H9 (cell line): Measurements from ENCODE around the gene ZNF770. TPM values are rescaled to one million over a fixed set of nuclear protein-coding genes. Genes with fewer than 3 reads are reported as not detected.

Source experiments
- DNase-seq: peaks from one replicate; pipeline ENCODE4 v3.0.0-alpha.2; 2017
- H2AFZ ChIP-seq: one replicate; pipeline ENCODE4 v1.6.1; 2013; ENCODE audit warnings: mild to moderate bottlenecking, low read length, control low read depth, moderate library complexity
- H2AK5ac ChIP-seq: 2 replicates; pipeline ENCODE4 v1.6.1; 2013; ENCODE audit warnings: low read length, control low read depth, mixed read lengths; ENCODE audit not compliant: insufficient read length
- H2BK120ac ChIP-seq: one replicate; pipeline ENCODE4 v1.6.1; 2013; ENCODE audit warnings: low read depth, mild to moderate bottlenecking, low read length, control low read depth, inconsistent platforms; ENCODE audit not compliant: poor library complexity, severe bottlenecking
- H2BK12ac ChIP-seq: 2 replicates; pipeline ENCODE4 v1.6.1; 2013; ENCODE audit warnings: low read length, control low read depth, mixed read lengths, low read depth; ENCODE audit not compliant: insufficient read length
- H2BK15ac ChIP-seq: 2 replicates; pipeline ENCODE4 v1.6.1; 2013; ENCODE audit warnings: low read depth, low read length, control low read depth
- H2BK20ac ChIP-seq: one replicate; pipeline ENCODE4 v1.6.1; 2013; ENCODE audit warnings: low read depth, mild to moderate bottlenecking, low read length, control low read depth, inconsistent platforms; ENCODE audit not compliant: poor library complexity, severe bottlenecking
- H2BK5ac ChIP-seq: 2 replicates; pipeline ENCODE4 v1.6.1; 2013; ENCODE audit warnings: low read length, control low read depth, mixed read lengths; ENCODE audit not compliant: insufficient read length
- H3K14ac ChIP-seq: 2 replicates; pipeline ENCODE4 v1.6.1; 2013; ENCODE audit warnings: low read length, control low read depth; ENCODE audit not compliant: insufficient read depth
- H3K18ac ChIP-seq: 2 replicates; pipeline ENCODE4 v1.6.1; 2013; ENCODE audit warnings: low read depth, mild to moderate bottlenecking, mixed read lengths, low read length, control low read depth; ENCODE audit not compliant: insufficient read length
- H3K23ac ChIP-seq: 2 replicates; pipeline ENCODE4 v1.6.1; 2013; ENCODE audit warnings: low read length, control low read depth, mixed read lengths, low read depth; ENCODE audit not compliant: insufficient read length
- H3K23me2 ChIP-seq: 2 replicates; pipeline ENCODE4 v1.6.1; 2013; ENCODE audit warnings: low read depth, mild to moderate bottlenecking, mixed read lengths, low read length, control low read depth; ENCODE audit not compliant: insufficient read length, poor library complexity, severe bottlenecking
- H3K27ac ChIP-seq: 2 replicates; pipeline ENCODE4 v1.5.1; 2013; ENCODE audit warnings: low read length, control low read depth, mixed read lengths, low read depth; ENCODE audit not compliant: insufficient read length
- H3K27me3 ChIP-seq: 2 replicates; pipeline ENCODE4 v1.6.1; 2013; ENCODE audit warnings: low read length, control low read depth, inconsistent platforms; ENCODE audit not compliant: insufficient read depth
- H3K4ac ChIP-seq: 2 replicates; pipeline ENCODE4 v1.6.1; 2013; ENCODE audit warnings: low read depth, mild to moderate bottlenecking, control low read depth, inconsistent platforms, low read length, moderate library complexity
- H3K4me1 ChIP-seq: 2 replicates; pipeline ENCODE4 v1.6.1; 2013; ENCODE audit warnings: low read length, control low read depth, inconsistent platforms; ENCODE audit not compliant: insufficient read depth
- H3K4me2 ChIP-seq: 2 replicates; pipeline ENCODE4 v1.6.1; 2013; ENCODE audit warnings: low read length, control low read depth, mixed read lengths; ENCODE audit not compliant: insufficient read length, insufficient read depth
- H3K56ac ChIP-seq: 2 replicates; pipeline ENCODE4 v1.6.1; 2013; ENCODE audit warnings: low read depth, mild to moderate bottlenecking, mixed read lengths, low read length, control low read depth; ENCODE audit not compliant: insufficient read length
- H3K79me1 ChIP-seq: 2 replicates; pipeline ENCODE4 v1.6.1; 2013; ENCODE audit warnings: low read depth, mild to moderate bottlenecking, moderate library complexity, low read length, control low read depth, inconsistent platforms; ENCODE audit not compliant: insufficient read depth, poor library complexity, severe bottlenecking
- H3K79me2 ChIP-seq: 2 replicates; pipeline ENCODE4 v1.6.1; 2013; ENCODE audit warnings: low read length, control low read depth, inconsistent platforms; ENCODE audit not compliant: insufficient read depth
- H3K9ac ChIP-seq: 2 replicates; pipeline ENCODE4 v1.6.1; 2013; ENCODE audit warnings: low read length, control low read depth, mixed read lengths; ENCODE audit not compliant: insufficient read length; ENCODE audit errors: extremely low read depth
- H3K9me3 ChIP-seq: one replicate; pipeline ENCODE4 v1.6.1; 2013; ENCODE audit warnings: low read depth, low read length, inconsistent platforms; ENCODE audit not compliant: control insufficient read depth
- H3T11ph ChIP-seq: one replicate; pipeline ENCODE4 v1.6.1; 2013; ENCODE audit warnings: mild to moderate bottlenecking, low read length, control low read depth, inconsistent platforms
- H4K20me1 ChIP-seq: one replicate; pipeline ENCODE4 v1.6.1; 2013; ENCODE audit not compliant: control insufficient read depth, insufficient read length, insufficient read depth
- H4K5ac ChIP-seq: 2 replicates; pipeline ENCODE4 v1.6.1; 2013; ENCODE audit warnings: low read depth, mild to moderate bottlenecking, mixed read lengths, low read length, control low read depth; ENCODE audit not compliant: insufficient read length
- H4K8ac ChIP-seq: replicated peaks from 2 replicates; pipeline ENCODE4 v1.6.1; 2013; ENCODE audit warnings: low read length, control low read depth, mixed read lengths, low read depth; ENCODE audit not compliant: insufficient read length
- H4K91ac ChIP-seq: 2 replicates; pipeline ENCODE4 v1.6.1; 2013; ENCODE audit warnings: low read depth, mild to moderate bottlenecking, moderate library complexity, mixed read lengths, low read length, control low read depth; ENCODE audit not compliant: insufficient read length
- H3K27ac Mint-ChIP-seq, 3 experiments: 2 replicates in 2 of 3; 3 replicates in 1 of 3; pipeline ENCODE4 v1.8.0; 2020 to 2021; ENCODE audit warnings: mixed read lengths in 3 of 3, mild to moderate bottlenecking in 1 of 3, moderate library complexity in 1 of 3
- H3K27me3 Mint-ChIP-seq: 2 replicates; pipeline ENCODE4 v1.8.0; 2021; ENCODE audit warnings: low read depth, mild to moderate bottlenecking, moderate library complexity, mixed read lengths
- H3K36me3 Mint-ChIP-seq, 3 experiments: 2 replicates in 2 of 3; 3 replicates in 1 of 3; pipeline ENCODE4 v1.8.0; 2020 to 2021; ENCODE audit warnings: low read depth in 3 of 3, mixed read lengths in 3 of 3; ENCODE audit not compliant: insufficient read depth in 1 of 3
- H3K4me1 Mint-ChIP-seq, 2 experiments: 2 replicates each; pipeline ENCODE4 v1.8.0; 2020; ENCODE audit warnings: mixed read lengths in 2 of 2
- H3K4me3 Mint-ChIP-seq, 2 experiments: 2 replicates in 1 of 2; 3 replicates in 1 of 2; pipeline ENCODE4 v1.8.0; 2020 to 2021; ENCODE audit warnings: mild to moderate bottlenecking in 2 of 2, mixed read lengths in 2 of 2, moderate library complexity in 1 of 2
- H3K9me3 Mint-ChIP-seq, 2 experiments: 2 replicates in 1 of 2; 3 replicates in 1 of 2; pipeline ENCODE4 v1.8.0; 2020; ENCODE audit warnings: mild to moderate bottlenecking in 2 of 2, mixed read lengths in 2 of 2, moderate library complexity in 1 of 2
- WGBS: extraction: QIAGEN DNeasy Blood & Tissue Kit; methylation state at CpG from one replicate; pipeline ENCODE4 v1.1.7; 2013; ENCODE audit warnings: missing lambda C conversion rate, low lambda C conversion rate, mixed read lengths; ENCODE audit not compliant: insufficient read length; ENCODE audit errors: extremely low coverage; 5-methylcytosine and 5-hydroxymethylcytosine counted together
- total RNA-seq: library from RNA; stranded (reverse); gene quantifications from 2 replicates; pipeline ENCODE4 v1.2.1, GENCODE V29; 2021
- TF ChIP-seq, protein P1 (sequence below): fragments of 200-600 bp; sonication (generic); conservative IDR thresholded peaks from 3 replicates; pipeline ENCODE4 v1.8.0; 2021; ENCODE audit warnings: antibody characterized with exemption, mild to moderate bottlenecking

The ZNF770 gene
- total RNA-seq, 1 experiment from 2014 or later, result 111 TPM

DNA sequence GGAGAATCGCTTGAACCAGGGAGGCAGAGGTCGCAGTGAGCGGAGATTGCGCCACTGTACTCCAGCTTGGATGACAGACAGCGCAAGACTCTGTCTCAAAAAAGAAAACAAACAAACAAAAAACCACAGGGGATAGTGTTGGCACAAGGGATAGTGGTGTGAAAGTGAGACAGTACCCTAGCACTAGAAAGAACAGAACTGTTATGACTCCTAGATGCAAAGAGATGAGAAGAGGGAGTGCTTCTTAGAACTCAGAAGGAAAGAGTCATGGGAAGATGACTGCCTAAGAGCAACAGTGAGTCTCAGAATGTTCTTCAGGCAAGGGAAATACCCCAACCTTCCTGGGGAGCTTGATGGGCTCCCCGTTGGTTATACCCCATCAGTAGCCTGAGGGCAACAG is 17.8 kb upstream of the ZNF770 start:
- TF ChIP-seq, protein P1, sequence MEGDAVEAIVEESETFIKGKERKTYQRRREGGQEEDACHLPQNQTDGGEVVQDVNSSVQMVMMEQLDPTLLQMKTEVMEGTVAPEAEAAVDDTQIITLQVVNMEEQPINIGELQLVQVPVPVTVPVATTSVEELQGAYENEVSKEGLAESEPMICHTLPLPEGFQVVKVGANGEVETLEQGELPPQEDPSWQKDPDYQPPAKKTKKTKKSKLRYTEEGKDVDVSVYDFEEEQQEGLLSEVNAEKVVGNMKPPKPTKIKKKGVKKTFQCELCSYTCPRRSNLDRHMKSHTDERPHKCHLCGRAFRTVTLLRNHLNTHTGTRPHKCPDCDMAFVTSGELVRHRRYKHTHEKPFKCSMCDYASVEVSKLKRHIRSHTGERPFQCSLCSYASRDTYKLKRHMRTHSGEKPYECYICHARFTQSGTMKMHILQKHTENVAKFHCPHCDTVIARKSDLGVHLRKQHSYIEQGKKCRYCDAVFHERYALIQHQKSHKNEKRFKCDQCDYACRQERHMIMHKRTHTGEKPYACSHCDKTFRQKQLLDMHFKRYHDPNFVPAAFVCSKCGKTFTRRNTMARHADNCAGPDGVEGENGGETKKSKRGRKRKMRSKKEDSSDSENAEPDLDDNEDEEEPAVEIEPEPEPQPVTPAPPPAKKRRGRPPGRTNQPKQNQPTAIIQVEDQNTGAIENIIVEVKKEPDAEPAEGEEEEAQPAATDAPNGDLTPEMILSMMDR, result no peak
- no peak overlapping the region for H2AK5ac ChIP-seq
- H3K14ac ChIP-seq, result no peak overlapping the region
- Mint-ChIP-seq H3K9me3 (peaks cover 0 to 2% of the 10 kb centered on the region in 2 experiments; a peak in 1 of 5 replicates), H3K36me3 (no peaks in the 10 kb centered on the region; a peak in 2 of 7 replicates), H3K27me3 (no peaks in the 10 kb centered on the region), H3K27ac (no peak overlapping the region), H3K4me3 (no peak overlapping the region), H3K4me1 (peaks cover 3 to 9% of the 10 kb centered on the region in 2 experiments; a peak in 2 of 4 replicates)
- no peaks in the 10 kb centered on the region for H3K9me3 ChIP-seq
- H3K23ac ChIP-seq, result no peak overlapping the region
- no peaks in the 10 kb centered on the region for H3K4me1 ChIP-seq
- no peak overlapping the region for H2BK120ac ChIP-seq
- H2AFZ ChIP-seq, result no peak overlapping the region
- no peaks in the 10 kb centered on the region for H4K20me1 ChIP-seq
- no peak overlapping the region for H3K27ac ChIP-seq
- no peak overlapping the region for H3K18ac ChIP-seq
- H3K23me2 ChIP-seq, result no peaks in the 10 kb centered on the region
- no peak overlapping the region for H2BK5ac ChIP-seq
- H3K9ac ChIP-seq, result no peak overlapping the region
- no peaks in the 10 kb centered on the region for H3K79me1 ChIP-seq
- H3K56ac ChIP-seq, result no peak overlapping the region
- no peak overlapping the region for H3K4ac ChIP-seq
- WGBS, result no CpG with 5 or more reads among the region's 6 CpGs
- no peak overlapping the region for H4K91ac ChIP-seq
- H2BK12ac ChIP-seq, result no peak overlapping the region
- H3K27me3 ChIP-seq, result no peaks in the 10 kb centered on the region
- H3T11ph ChIP-seq, result no peak overlapping the region
- DNase-seq, result no peak
- H3K79me2 ChIP-seq, result no peaks in the 10 kb centered on the region
- no peak overlapping the region for H4K5ac ChIP-seq
- H4K8ac ChIP-seq, result no peak overlapping the region
- H2BK20ac ChIP-seq, result no peak overlapping the region
- no peak overlapping the region for H3K4me2 ChIP-seq
- H2BK15ac ChIP-seq, result no peak overlapping the region
